ENCODE measurements around the gene MUC5AC.

DNA sequence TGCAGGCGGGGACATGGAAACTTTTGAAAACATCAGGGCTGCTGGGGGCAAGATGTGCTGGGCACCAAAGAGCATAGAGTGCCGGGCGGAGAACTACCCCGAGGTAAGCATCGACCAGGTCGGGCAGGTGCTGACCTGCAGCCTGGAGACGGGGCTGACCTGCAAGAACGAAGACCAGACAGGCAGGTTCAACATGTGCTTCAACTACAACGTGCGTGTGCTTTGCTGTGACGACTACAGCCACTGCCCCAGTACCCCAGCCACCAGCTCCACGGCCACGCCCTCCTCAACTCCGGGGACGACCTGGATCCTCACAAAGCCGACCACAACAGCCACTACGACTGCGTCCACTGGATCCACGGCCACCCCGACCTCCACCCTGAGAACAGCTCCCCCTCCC is 84.5 kb downstream of the MUC5AC start:
- TF ChIP-seq FOXK2 (IDR thresholded peaks at IDR 0.05) (no peak), FOXM1 (IDR thresholded peaks at IDR 0.05; ENCODE audit: borderline replicate concordance) (no peak)

All from HEK293T (cell line).